ENCODE results near the gene CACNB2. TPM values are rescaled to one million over a fixed set of nuclear protein-coding genes. Genes with fewer than 3 reads are reported as not detected.

CACNB2 gene
- total and polyA plus RNA-seq, 10 of the 15 experiments (the other 5 are each of a cell fraction or from before 2014, with no cell fraction given) = 0.62 to 8.1 (median 1.2) TPM

- 82% methylated on average over 4 of the region's 4 CpGs for WGBS (ENCODE audit: insufficient coverage, insufficient replicate concordance, low lambda C conversion rate, missing lambda C conversion rate)
- Histone ChIP-seq H3K79me2 (ENCODE audit: control insufficient read depth, insufficient read depth, low read length) (no peaks in the 10 kb centered on the region), H3K27me3 (replicated peaks in 1 of 2; ENCODE audit: control insufficient read depth in 2 of 2, insufficient read depth in 2 of 2, low read length in 1 of 2) (no peaks in the 10 kb centered on the region), H3K4me2 (ENCODE audit: control insufficient read depth, insufficient read depth) (no peak overlapping the region), H2AFZ (ENCODE audit: control insufficient read depth, low read depth, low read length) (no peak overlapping the region), H3K9ac (ENCODE audit: control insufficient read depth, insufficient read depth, low read length) (no peak overlapping the region), H3K9me3 (replicated peaks; ENCODE audit: control insufficient read depth, insufficient read depth, low read length) (no peaks in the 10 kb centered on the region), H4K20me1 (ENCODE audit: control insufficient read depth, insufficient read depth) (no peaks in the 10 kb centered on the region), H3K4me3 (no peak overlapping the region), H3K27ac (ENCODE audit: control insufficient read depth, insufficient read depth) (no peak overlapping the region), H3K36me3 (ENCODE audit: control insufficient read depth in 2 of 2, insufficient read depth in 2 of 2, low read length in 1 of 2) (no peaks in the 10 kb centered on the region), H3K4me1 (ENCODE audit: control insufficient read depth, insufficient read depth, low read length) (no peaks in the 10 kb centered on the region)
- ATAC-seq = no peak
- no peak for TF ChIP-seq SIX5 (IDR thresholded peaks at IDR 0.05; ENCODE audit: low read depth, low read length, severe bottlenecking)
- no peak for TF ChIP-seq MYC (IDR thresholded peaks at IDR 0.05; ENCODE audit: insufficient read depth, insufficient read length, insufficient replicate concordance, low read length, severe bottlenecking)
- TF ChIP-seq CEBPZ (IDR thresholded peaks at IDR 0.05; ENCODE audit: low read depth, low read length) = no peak
- no peak for TF ChIP-seq NFYA (IDR thresholded peaks at IDR 0.05; ENCODE audit: borderline replicate concordance, low read depth, low read length)
- TF ChIP-seq RFX5 (IDR thresholded peaks at IDR 0.05; ENCODE audit: low read depth, low read length) = no peak
- no peak for TF ChIP-seq ETV6 (conservative IDR thresholded peaks at IDR 0.05 in 1 of 2, IDR thresholded peaks at IDR 0.05 in 1 of 2; ENCODE audit: borderline replicate concordance in 1 of 2, low read depth in 1 of 2)
- no peak for TF ChIP-seq RAD21 (IDR thresholded peaks at IDR 0.05; ENCODE audit: insufficient read depth, low read depth, low read length)
- no peak for TF ChIP-seq EZH2 (IDR thresholded peaks at IDR 0.05; ENCODE audit: borderline replicate concordance, control insufficient read depth, low read depth, low read length)
- TF ChIP-seq HDAC6 (IDR thresholded peaks at IDR 0.05; ENCODE audit: unreplicated experiment) = no peak
- TF ChIP-seq RUNX3 (IDR thresholded peaks at IDR 0.05; ENCODE audit: low read length) = no peak
- TF ChIP-seq EP300 (IDR thresholded peaks at IDR 0.05; ENCODE audit: borderline replicate concordance in 1 of 2, control insufficient read depth in 1 of 2, low read depth in 2 of 2, low read length in 2 of 2) = no peak
- no peak for TF ChIP-seq ZBTB11 (CRISPR knock-in tag; IDR thresholded peaks at IDR 0.05)
- POLR2A ChIA-PET = no interaction called here
- CTCF ChIA-PET = no interaction called here
- FAIRE-seq = no peak
- intact Hi-C loops (cut with micrococcal nuclease; ENCODE audit: unreplicated experiment) = no loop called here
- in situ Hi-C loops (cut with MboI) = no loop called here
- no peak for DNase-seq (ENCODE audit: low read depth, low spot score)
- SMC1A ChIA-PET (ENCODE audit: uncharacterized antibody, unreplicated experiment) = no interaction called here
- RAD21 ChIA-PET (ENCODE audit: unreplicated experiment) = no interaction called here
- BruUV-seq (replicated peaks) = no TSS peak
Measured at GRCh38 chr10:18190840-18191239, 50.6 kb downstream of the CACNB2 start.

All from GM12878 (cell line).